Stomach (tissue), 4 donors: Measurements from ENCODE around the gene DHCR7.

Experiments used
- EP300 ChIP-seq: sonication (generic); formaldehyde crosslinking; IDR thresholded peaks from one replicate; pipeline ENCODE4 v1.6.1; 2017; ENCODE audit warnings: antibody characterized with exemption
- POLR2A ChIP-seq, 4 donors: fragments of 450-650 bp; IDR thresholded peaks; one replicate each; pipeline ENCODE4 v1.6.1; 2016; ENCODE audit warnings: antibody characterized with exemption in 4 of 4, control low read depth in 2 of 4, mild to moderate bottlenecking in 1 of 4, moderate library complexity in 1 of 4
- POLR2AphosphoS5 ChIP-seq, 3 donors: sonication (generic); formaldehyde crosslinking; IDR thresholded peaks; one replicate each; pipeline ENCODE4 v1.6.1; 2016; ENCODE audit warnings: antibody characterized with exemption in 3 of 3
- TF ChIP-seq, protein P1 (sequence below), 7 experiments: fragments of 450-650 bp in 4 of 7; fragments of 200-600 bp in 3 of 7; sonication (generic) in 3 of 7; IDR thresholded peaks; one replicate each; pipeline ENCODE4 v1.5.1; 2016 to 2019; ENCODE audit warnings: antibody characterized with exemption in 7 of 7, control low read depth in 2 of 7, mild to moderate bottlenecking in 1 of 7

DNA sequence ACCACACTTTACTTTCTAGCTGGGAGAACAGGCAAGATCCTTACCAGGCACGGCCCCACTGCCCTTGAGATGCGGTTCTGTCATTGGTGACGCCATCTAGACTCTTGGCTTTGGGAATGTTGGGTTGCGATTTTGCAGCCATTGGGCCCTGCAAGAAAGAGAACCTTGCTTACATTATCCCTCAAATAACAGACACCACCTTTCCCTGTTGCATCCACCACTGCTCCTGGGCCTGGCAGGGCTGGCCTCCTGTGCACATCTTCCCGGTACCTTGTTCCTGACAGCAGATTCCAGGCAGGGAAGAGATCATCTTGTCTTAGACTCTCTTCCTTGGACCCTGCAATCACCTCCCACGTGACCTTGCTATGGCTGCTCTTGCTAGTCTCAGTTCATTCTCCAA, 3.4 kb downstream of the DHCR7 start:
- TF ChIP-seq POLR2A (IDR thresholded peaks at IDR 0.05) (no peak), EP300 (no peak), POLR2AphosphoS5 (IDR thresholded peaks at IDR 0.05) (no peak)
- TF ChIP-seq, protein P1, sequence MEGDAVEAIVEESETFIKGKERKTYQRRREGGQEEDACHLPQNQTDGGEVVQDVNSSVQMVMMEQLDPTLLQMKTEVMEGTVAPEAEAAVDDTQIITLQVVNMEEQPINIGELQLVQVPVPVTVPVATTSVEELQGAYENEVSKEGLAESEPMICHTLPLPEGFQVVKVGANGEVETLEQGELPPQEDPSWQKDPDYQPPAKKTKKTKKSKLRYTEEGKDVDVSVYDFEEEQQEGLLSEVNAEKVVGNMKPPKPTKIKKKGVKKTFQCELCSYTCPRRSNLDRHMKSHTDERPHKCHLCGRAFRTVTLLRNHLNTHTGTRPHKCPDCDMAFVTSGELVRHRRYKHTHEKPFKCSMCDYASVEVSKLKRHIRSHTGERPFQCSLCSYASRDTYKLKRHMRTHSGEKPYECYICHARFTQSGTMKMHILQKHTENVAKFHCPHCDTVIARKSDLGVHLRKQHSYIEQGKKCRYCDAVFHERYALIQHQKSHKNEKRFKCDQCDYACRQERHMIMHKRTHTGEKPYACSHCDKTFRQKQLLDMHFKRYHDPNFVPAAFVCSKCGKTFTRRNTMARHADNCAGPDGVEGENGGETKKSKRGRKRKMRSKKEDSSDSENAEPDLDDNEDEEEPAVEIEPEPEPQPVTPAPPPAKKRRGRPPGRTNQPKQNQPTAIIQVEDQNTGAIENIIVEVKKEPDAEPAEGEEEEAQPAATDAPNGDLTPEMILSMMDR (IDR thresholded peaks at IDR 0.05) = no peak
